ENCODE data around the gene COL6A2. TPM values are rescaled to one million over a fixed set of nuclear protein-coding genes. Genes with fewer than 3 reads are reported as not detected.

The COL6A2 gene
- total and polyA plus RNA-seq, 10 of the 15 experiments (the other 5 are each of a cell fraction or from before 2014, with no cell fraction given) = 0.16 to 1.3 (median 0.34) TPM; not detected in 7

- TF ChIP-seq E2F8 (IDR thresholded peaks at IDR 0.05; ENCODE audit: low read depth, partially characterized antibody) = no peak
- TF ChIP-seq SUZ12 (IDR thresholded peaks at IDR 0.05; ENCODE audit: unreplicated experiment) = no peak
- Histone ChIP-seq H3K27ac (ENCODE audit: control insufficient read depth, insufficient read depth) (no peak overlapping the region), H3K4me2 (ENCODE audit: control insufficient read depth, insufficient read depth) (no peak overlapping the region), H3K4me1 (ENCODE audit: control insufficient read depth, insufficient read depth, low read length) (no peaks in the 10 kb centered on the region), H2AFZ (ENCODE audit: control insufficient read depth, low read depth, low read length) (no peak overlapping the region), H3K79me2 (ENCODE audit: control insufficient read depth, insufficient read depth, low read length) (no peaks in the 10 kb centered on the region), H3K4me3 (no peak overlapping the region), H4K20me1 (ENCODE audit: control insufficient read depth, insufficient read depth) (no peaks in the 10 kb centered on the region), H3K9ac (ENCODE audit: control insufficient read depth, insufficient read depth, low read length) (no peak overlapping the region), H3K36me3 (ENCODE audit: control insufficient read depth in 2 of 2, insufficient read depth in 2 of 2, low read length in 1 of 2) (no peaks in the 10 kb centered on the region), H3K9me3 (replicated peaks; ENCODE audit: control insufficient read depth, insufficient read depth, low read length) (no peaks in the 10 kb centered on the region; the same call in 2 of the 3 replicates), H3K27me3 (replicated peaks in 1 of 2; ENCODE audit: control insufficient read depth in 2 of 2, insufficient read depth in 2 of 2, low read length in 1 of 2) (no peaks in the 10 kb centered on the region)
- POLR2A ChIA-PET = no interaction called here
- no TSS peak for BruUV-seq (replicated peaks)
- WGBS (ENCODE audit: insufficient coverage, insufficient replicate concordance, low lambda C conversion rate, missing lambda C conversion rate) = 22% methylated on average over 35 of the region's 94 CpGs
- CTCF ChIA-PET = no interaction called here
- DNase-seq (ENCODE audit: low read depth, low spot score) (no peak), ATAC-seq (no peak), FAIRE-seq (no peak)
- intact Hi-C loops (cut with micrococcal nuclease; ENCODE audit: unreplicated experiment) (no loop called here), in situ Hi-C loops (cut with MboI) (no loop called here)
- RAD21 ChIA-PET (ENCODE audit: unreplicated experiment) = no interaction called here
- SMC1A ChIA-PET (ENCODE audit: uncharacterized antibody, unreplicated experiment) = no interaction called here
Measured at GRCh38 chr21:46098303-46099141, 610 bp downstream of the COL6A2 start.

- in situ Hi-C loops (cut with MboI) = no loop called here
- CTCF ChIA-PET = no interaction called here
- Histone ChIP-seq H3K4me1 (ENCODE audit: control insufficient read depth, insufficient read depth, low read length) (no peaks in the 10 kb centered on the region), H3K4me2 (ENCODE audit: control insufficient read depth, insufficient read depth) (no peak overlapping the region), H3K9me3 (replicated peaks; ENCODE audit: control insufficient read depth, insufficient read depth, low read length) (no peaks in the 10 kb centered on the region; the same call in 2 of the 3 replicates), H3K4me3 (no peak overlapping the region), H3K27ac (ENCODE audit: control insufficient read depth, insufficient read depth) (no peak overlapping the region), H3K79me2 (ENCODE audit: control insufficient read depth, insufficient read depth, low read length) (no peaks in the 10 kb centered on the region), H4K20me1 (ENCODE audit: control insufficient read depth, insufficient read depth) (no peaks in the 10 kb centered on the region), H3K9ac (ENCODE audit: control insufficient read depth, insufficient read depth, low read length) (no peak overlapping the region), H3K36me3 (ENCODE audit: control insufficient read depth in 2 of 2, insufficient read depth in 2 of 2, low read length in 1 of 2) (no peaks in the 10 kb centered on the region), H3K27me3 (replicated peaks in 1 of 2; ENCODE audit: control insufficient read depth in 2 of 2, insufficient read depth in 2 of 2, low read length in 1 of 2) (no peaks in the 10 kb centered on the region), H2AFZ (ENCODE audit: control insufficient read depth, low read depth, low read length) (no peak overlapping the region)
- FAIRE-seq = no peak
- 67% methylated on average over 17 of the region's 18 CpGs for WGBS (ENCODE audit: insufficient coverage, insufficient replicate concordance, low lambda C conversion rate, missing lambda C conversion rate)
- no peak for TF ChIP-seq RELA (IDR thresholded peaks at IDR 0.05; ENCODE audit: borderline replicate concordance, partially characterized antibody)
- TF ChIP-seq ZNF384 (IDR thresholded peaks at IDR 0.05; ENCODE audit: borderline replicate concordance, low read depth, low read length) = no peak
- TF ChIP-seq ZBED1 (IDR thresholded peaks at IDR 0.05; ENCODE audit: borderline replicate concordance) = no peak
- TF ChIP-seq NFXL1 (IDR thresholded peaks at IDR 0.05; ENCODE audit: borderline replicate concordance) = no peak
- no peak for DNase-seq (ENCODE audit: low read depth, low spot score)
- SMC1A ChIA-PET (ENCODE audit: uncharacterized antibody, unreplicated experiment) = no interaction called here
- RAD21 ChIA-PET (ENCODE audit: unreplicated experiment) = no interaction called here
- no peak for ATAC-seq
- intact Hi-C loops (cut with micrococcal nuclease; ENCODE audit: unreplicated experiment) = no loop called here
- POLR2A ChIA-PET = no interaction called here
- BruUV-seq (replicated peaks) = no TSS peak
Measured at GRCh38 chr21:46099476-46099875, 1.6 kb downstream of the COL6A2 start.
